Endodermal cell (in vitro differentiated cells): ENCODE measurements around the gene RAD51D. TPM values are rescaled to one million over a fixed set of nuclear protein-coding genes. Genes with fewer than 3 reads are reported as not detected.
"Not testable (repeated sequence)": the region's sequence is repeated elsewhere in the genome, so short reads cannot be mapped to it uniquely, and the experiment has no call there.

Source experiments
- DNase-seq: peaks from one replicate; pipeline ENCODE4 v3.0.0-alpha.2; 2017
- H3K27ac ChIP-seq: 2 replicates; pipeline ENCODE4 v1.5.1; 2013; ENCODE audit warnings: mild to moderate bottlenecking, low read depth, low read length, moderate library complexity
- H3K27me3 ChIP-seq: 2 replicates; pipeline ENCODE4 v1.6.1; 2013; ENCODE audit warnings: mild to moderate bottlenecking, low read length, moderate library complexity; ENCODE audit not compliant: insufficient read depth, control insufficient read depth, poor library complexity, severe bottlenecking
- H3K36me3 ChIP-seq: 2 replicates; pipeline ENCODE4 v1.7.0; 2013; ENCODE audit warnings: mild to moderate bottlenecking, low read length, moderate library complexity; ENCODE audit not compliant: control insufficient read depth, insufficient read depth
- H3K4me1 ChIP-seq: one replicate; pipeline ENCODE4 v1.7.0; 2013; ENCODE audit warnings: low read length; ENCODE audit not compliant: control insufficient read depth, insufficient read depth
- H3K4me3 ChIP-seq: 2 replicates; pipeline ENCODE4 v1.5.1; 2013; ENCODE audit warnings: mild to moderate bottlenecking, low read length, moderate library complexity
- H3K9ac ChIP-seq: 2 replicates; pipeline ENCODE4 v1.6.1; 2013; ENCODE audit warnings: mild to moderate bottlenecking, low read length, moderate library complexity; ENCODE audit not compliant: poor library complexity, severe bottlenecking; ENCODE audit errors: extremely low read depth
- H3K9me3 ChIP-seq: 2 replicates; pipeline ENCODE4 v1.6.1; 2013; ENCODE audit warnings: mild to moderate bottlenecking, low read length, moderate library complexity; ENCODE audit not compliant: control insufficient read depth
- H3K27ac Mint-ChIP-seq: 2 replicates; pipeline ENCODE4 v1.8.0; 2020; ENCODE audit warnings: mixed read lengths
- H3K27me3 Mint-ChIP-seq: 2 replicates; pipeline ENCODE4 v1.8.0; 2021; ENCODE audit warnings: mild to moderate bottlenecking, mixed read lengths; ENCODE audit not compliant: insufficient read depth
- H3K36me3 Mint-ChIP-seq: 2 replicates; pipeline ENCODE4 v1.8.0; 2020; ENCODE audit warnings: low read depth, mixed read lengths
- H3K4me1 Mint-ChIP-seq: 2 replicates; pipeline ENCODE4 v1.8.0; 2020; ENCODE audit warnings: mixed read lengths
- H3K4me3 Mint-ChIP-seq: 2 replicates; pipeline ENCODE4 v1.8.0; 2020; ENCODE audit warnings: mild to moderate bottlenecking, moderate library complexity, mixed read lengths
- H3K9me3 Mint-ChIP-seq: 2 replicates; pipeline ENCODE4 v1.8.0; 2020; ENCODE audit warnings: mild to moderate bottlenecking, mixed read lengths
- WGBS, 2 experiments: methylation state at CpG; one replicate each; pipeline versions ENCODE4 v1.1.5 to v1.1.7; 2013; ENCODE audit warnings: missing lambda C conversion rate in 2 of 2, mixed read lengths in 1 of 2; ENCODE audit not compliant: insufficient coverage in 1 of 2, insufficient read length in 1 of 2; 5-methylcytosine and 5-hydroxymethylcytosine counted together
- total RNA-seq, 2 donors: library from RNA; stranded (reverse); fragmentation: NEBNext Ultra II Directional in 1 of 2; extraction: Animal tissue kit (Norgen Biotek cat#: 25700) in 1 of 2; gene quantifications; 2 replicates in 1 of 2; 3 replicates in 1 of 2; pipeline ENCODE4 v1.2.1, GENCODE V29; 2021
- TF ChIP-seq, protein P1 (sequence below): fragments of 200-600 bp; sonication (generic); conservative IDR thresholded peaks from 2 replicates; pipeline ENCODE4 v1.5.0; 2021; ENCODE audit warnings: antibody characterized with exemption, mild to moderate bottlenecking

RAD51D gene
- total RNA-seq, 2 donors from 2014 or later = 24.8 to 26.0 TPM

DNA sequence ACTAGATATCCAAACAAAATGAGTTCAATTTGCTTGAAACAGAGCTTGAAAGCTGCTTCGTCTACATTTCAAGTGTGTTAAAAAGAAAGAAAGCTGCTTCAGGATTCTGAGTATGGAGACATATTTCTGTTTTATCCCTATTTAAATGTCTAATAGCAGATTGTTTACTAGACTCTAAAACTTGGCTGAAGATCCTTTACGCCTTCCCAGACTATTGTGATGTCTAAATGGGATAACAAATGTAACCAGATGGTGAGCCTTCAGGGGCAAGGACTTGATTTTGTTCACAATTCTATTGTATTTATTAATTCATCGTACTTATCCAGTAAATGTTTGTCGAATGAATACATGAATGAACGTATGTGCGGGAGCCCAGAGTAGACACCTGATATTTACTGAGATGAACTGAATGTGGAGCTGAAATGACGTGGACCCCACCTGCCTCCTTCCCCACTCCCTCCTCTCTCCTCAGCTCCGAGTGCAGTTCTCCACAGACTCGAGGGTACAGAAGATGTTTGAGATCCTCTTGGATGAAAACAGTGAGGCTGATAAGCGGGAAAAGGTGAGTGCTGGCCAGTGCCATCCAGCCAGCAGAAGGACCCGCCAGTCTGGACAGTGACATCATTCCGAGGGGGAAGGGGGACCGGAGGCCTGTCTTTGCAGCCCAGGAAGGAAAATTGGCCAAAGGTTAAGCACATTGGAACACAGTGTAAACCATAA is 32.9 kb upstream of the RAD51D start:
- Histone ChIP-seq H3K9me3 (no peaks in the 10 kb centered on the region), H3K4me1 (no peaks in the 10 kb centered on the region), H3K36me3 (no peaks in the 10 kb centered on the region), H3K27ac (no peak overlapping the region), H3K4me3 (no peak overlapping the region), H3K9ac (no peak overlapping the region), H3K27me3 (no peaks in the 10 kb centered on the region)
- H3K4me3 Mint-ChIP-seq = no peak overlapping the region
- no peaks in the 10 kb centered on the region for H3K36me3 Mint-ChIP-seq
- no peaks in the 10 kb centered on the region for H3K9me3 Mint-ChIP-seq
- DNase-seq = no peak
- 91 to 95% methylated on average over 6 to 12 of the region's 13 CpGs for WGBS, 2 experiments
- no peaks in the 10 kb centered on the region for H3K4me1 Mint-ChIP-seq
- no peaks in the 10 kb centered on the region for H3K27me3 Mint-ChIP-seq
- TF ChIP-seq, protein P1, sequence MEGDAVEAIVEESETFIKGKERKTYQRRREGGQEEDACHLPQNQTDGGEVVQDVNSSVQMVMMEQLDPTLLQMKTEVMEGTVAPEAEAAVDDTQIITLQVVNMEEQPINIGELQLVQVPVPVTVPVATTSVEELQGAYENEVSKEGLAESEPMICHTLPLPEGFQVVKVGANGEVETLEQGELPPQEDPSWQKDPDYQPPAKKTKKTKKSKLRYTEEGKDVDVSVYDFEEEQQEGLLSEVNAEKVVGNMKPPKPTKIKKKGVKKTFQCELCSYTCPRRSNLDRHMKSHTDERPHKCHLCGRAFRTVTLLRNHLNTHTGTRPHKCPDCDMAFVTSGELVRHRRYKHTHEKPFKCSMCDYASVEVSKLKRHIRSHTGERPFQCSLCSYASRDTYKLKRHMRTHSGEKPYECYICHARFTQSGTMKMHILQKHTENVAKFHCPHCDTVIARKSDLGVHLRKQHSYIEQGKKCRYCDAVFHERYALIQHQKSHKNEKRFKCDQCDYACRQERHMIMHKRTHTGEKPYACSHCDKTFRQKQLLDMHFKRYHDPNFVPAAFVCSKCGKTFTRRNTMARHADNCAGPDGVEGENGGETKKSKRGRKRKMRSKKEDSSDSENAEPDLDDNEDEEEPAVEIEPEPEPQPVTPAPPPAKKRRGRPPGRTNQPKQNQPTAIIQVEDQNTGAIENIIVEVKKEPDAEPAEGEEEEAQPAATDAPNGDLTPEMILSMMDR = no peak
- no peak overlapping the region for H3K27ac Mint-ChIP-seq

DNA sequence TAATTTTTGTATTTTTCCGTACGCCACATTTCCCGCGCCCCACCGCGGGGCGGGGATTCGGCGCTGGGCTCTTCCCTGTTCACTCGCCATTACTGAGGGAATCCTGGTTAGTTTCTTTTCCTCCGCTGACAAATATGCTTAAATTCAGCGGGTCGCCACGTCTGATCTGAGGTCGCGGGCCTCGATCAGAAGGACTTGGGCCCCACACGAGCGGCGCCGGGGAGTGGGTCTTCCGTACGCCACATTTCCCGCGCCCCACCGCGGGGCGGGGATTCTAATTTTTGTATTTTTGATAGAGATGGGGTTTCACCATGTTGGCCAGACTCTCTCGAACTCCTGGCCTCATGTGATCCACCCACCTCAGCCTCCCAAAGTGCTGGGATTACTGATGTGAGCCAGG is 31.4 kb upstream of the RAD51D start:
- H3K9me3 Mint-ChIP-seq, H3K36me3 Mint-ChIP-seq, H3K27ac Mint-ChIP-seq, H3K4me1 Mint-ChIP-seq, H3K27ac ChIP-seq, H3K27me3 Mint-ChIP-seq, H3K4me3 Mint-ChIP-seq, H3K36me3 ChIP-seq, H3K4me1 ChIP-seq, H3K4me3 ChIP-seq, DNase-seq, H3K27me3 ChIP-seq, H3K9ac ChIP-seq, H3K9me3 ChIP-seq: not testable (repeated sequence)
- 95% methylated on average over 15 to 29 of the region's 29 CpGs for WGBS, 2 experiments

DNA sequence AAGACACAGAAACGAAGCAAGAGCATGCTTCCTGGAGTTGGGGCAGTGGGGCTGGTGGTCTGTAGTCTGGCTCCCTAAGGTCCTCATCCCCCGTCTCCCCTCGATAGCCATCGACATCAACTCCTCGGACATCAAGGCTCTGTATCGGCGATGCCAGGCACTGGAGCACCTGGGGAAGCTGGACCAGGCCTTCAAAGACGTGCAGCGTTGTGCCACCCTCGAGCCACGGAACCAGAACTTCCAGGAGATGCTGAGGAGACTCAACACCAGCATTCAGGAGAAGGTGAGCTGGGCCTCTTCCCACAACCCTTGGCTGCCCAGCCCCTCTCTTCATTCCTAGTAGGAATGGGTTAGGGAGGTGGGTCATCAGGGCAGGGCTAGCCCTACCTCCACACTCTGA is 30.3 kb upstream of the RAD51D start:
- TF ChIP-seq, protein P1 = no peak
- Mint-ChIP-seq H3K9me3 (no peaks in the 10 kb centered on the region), H3K4me1 (no peaks in the 10 kb centered on the region), H3K27me3 (no peaks in the 10 kb centered on the region), H3K36me3 (no peaks in the 10 kb centered on the region), H3K4me3 (no peak overlapping the region), H3K27ac (no peak overlapping the region)
- Histone ChIP-seq H3K9me3 (no peaks in the 10 kb centered on the region), H3K9ac (no peak overlapping the region), H3K4me3 (no peak overlapping the region), H3K4me1 (no peaks in the 10 kb centered on the region), H3K27ac (no peak overlapping the region), H3K36me3 (no peaks in the 10 kb centered on the region), H3K27me3 (no peaks in the 10 kb centered on the region)
- 94 to 98% methylated on average over 10 to 11 of the region's 11 CpGs for WGBS, 2 experiments
- no peak for DNase-seq

DNA sequence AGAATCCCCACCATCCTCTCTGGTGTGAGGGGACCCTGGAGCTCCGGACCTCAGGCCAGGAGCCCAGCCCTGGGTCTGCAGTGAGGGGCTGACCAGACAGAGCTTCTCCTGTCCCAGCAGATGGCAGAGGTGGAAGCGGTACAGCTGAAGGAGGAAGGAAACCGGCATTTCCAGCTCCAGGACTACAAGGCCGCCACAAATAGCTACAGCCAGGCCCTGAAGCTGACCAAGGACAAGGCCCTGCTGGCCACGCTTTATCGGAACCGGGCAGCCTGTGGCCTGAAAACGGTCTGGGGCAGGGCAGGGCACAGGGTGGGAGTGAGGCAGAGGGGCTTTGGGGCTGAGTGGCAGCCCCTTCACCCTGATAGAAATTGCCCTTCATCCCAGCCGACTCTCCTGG is 28.5 kb upstream of the RAD51D start:
- Mint-ChIP-seq H3K4me1 (no peaks in the 10 kb centered on the region), H3K27me3 (no peaks in the 10 kb centered on the region), H3K4me3 (no peak overlapping the region), H3K36me3 (no peaks in the 10 kb centered on the region), H3K9me3 (no peaks in the 10 kb centered on the region), H3K27ac (no peak overlapping the region)
- H3K4me3 ChIP-seq = no peak overlapping the region
- H3K4me1 ChIP-seq = no peaks in the 10 kb centered on the region
- no peaks in the 10 kb centered on the region for H3K27me3 ChIP-seq
- H3K9me3 ChIP-seq = no peaks in the 10 kb centered on the region
- no peak overlapping the region for H3K9ac ChIP-seq
- no peak for DNase-seq
- H3K27ac ChIP-seq = no peak overlapping the region
- TF ChIP-seq, protein P1 = no peak
- H3K36me3 ChIP-seq = no peaks in the 10 kb centered on the region
- WGBS, 2 experiments = 94% methylated on average over 8 to 9 of the region's 9 CpGs
